B cell (primary cell): ENCODE results near the gene PXMP4. TPM values are rescaled to one million over a fixed set of nuclear protein-coding genes. Genes with fewer than 3 reads are reported as not detected.

Source experiments
- ATAC-seq: fragments of 200-7000 bp; cut with Tn5 transposase; one replicate; pipeline ENCODE4 v1.10.0; 2021; ENCODE audit warnings: low read depth, mild to moderate bottlenecking, moderate number of reproducible peaks, moderate library complexity
- CTCF ChIA-PET: fragments of 350-600 bp; sonication (Branson Sonifier 250); formaldehyde crosslinking; loops from one replicate; lab custom pipeline; 2021; ENCODE audit warnings: antibody characterized with exemption, inconsistent platforms; lab: Charles Lee
- POLR2A ChIA-PET: fragments of 350-600 bp; sonication (Branson Sonifier 250); formaldehyde crosslinking; loops from one replicate; lab custom pipeline; 2021; ENCODE audit warnings: antibody characterized with exemption; lab: Charles Lee
- DNase-seq: peaks from one replicate; pipeline ENCODE4 v3.0.0; 2013
- H2AFZ ChIP-seq: 2 replicates; pipeline ENCODE4 v1.6.1; 2012; ENCODE audit warnings: mild to moderate bottlenecking, low read depth, low read length; ENCODE audit not compliant: insufficient read depth, poor library complexity, severe bottlenecking
- H3K27ac ChIP-seq, 2 donors: 1 replicate in 1 of 2; 2 replicates in 1 of 2; pipeline ENCODE4 v1.5.1; 2012 to 2013; ENCODE audit warnings: low read length in 2 of 2, mild to moderate bottlenecking in 2 of 2, moderate library complexity in 1 of 2
- H3K27me3 ChIP-seq, 4 experiments: fragments of 200-600 bp in 1 of 4; sonication (generic) in 1 of 4; replicated peaks in 1 of 4; 1 replicate in 2 of 4; 2 replicates in 2 of 4; pipeline versions ENCODE4 v1.6.1 to v1.7.0; 2013 to 2016; ENCODE audit warnings: low read length in 3 of 4, mild to moderate bottlenecking in 2 of 4, mixed read lengths in 1 of 4, moderate library complexity in 1 of 4; ENCODE audit not compliant: insufficient read depth in 4 of 4, control insufficient read depth in 3 of 4; ENCODE audit errors: control extremely low read depth in 1 of 4
- H3K36me3 ChIP-seq, 2 experiments: replicated peaks in 1 of 2; 1 replicate in 1 of 2; 2 replicates in 1 of 2; pipeline versions ENCODE4 v1.6.1 to v1.7.1; 2013; ENCODE audit warnings: low read length in 1 of 2; ENCODE audit not compliant: insufficient read depth in 2 of 2, control insufficient read depth in 1 of 2; ENCODE audit errors: control extremely low read depth in 1 of 2, extremely low read depth in 1 of 2
- H3K4me1 ChIP-seq, 2 donors: fragments of 200-600 bp in 1 of 2; sonication (generic) in 1 of 2; 1 replicate in 1 of 2; 2 replicates in 1 of 2; pipeline versions ENCODE4 v1.5.1 to v1.6.1; 2013 to 2017; ENCODE audit warnings: low read length in 2 of 2; ENCODE audit not compliant: control insufficient read depth in 2 of 2, insufficient read depth in 2 of 2
- H3K4me2 ChIP-seq: replicated peaks from 2 replicates; pipeline ENCODE3; 2012; ENCODE audit warnings: mild to moderate bottlenecking, low read depth, low read length; ENCODE audit not compliant: poor library complexity, severe bottlenecking
- H3K4me3 ChIP-seq, 5 experiments: fragments of 200-600 bp in 1 of 5; sonication (generic) in 1 of 5; 1 replicate in 3 of 5; 2 replicates in 2 of 5; pipeline versions ENCODE4 v1.5.1 to v1.7.0; 2011 to 2016; ENCODE audit warnings: low read length in 4 of 5, mild to moderate bottlenecking in 4 of 5, low read depth in 2 of 5, control low read depth in 1 of 5, moderate library complexity in 1 of 5; ENCODE audit not compliant: insufficient read depth in 1 of 5; ENCODE audit errors: control extremely low read depth in 1 of 5, extremely low read depth in 1 of 5
- H3K79me2 ChIP-seq: fragments of 200-600 bp; sonication (generic); one replicate; pipeline ENCODE4 v1.6.0; 2016; ENCODE audit warnings: low read length; ENCODE audit not compliant: control insufficient read depth, insufficient read depth
- H3K9ac ChIP-seq: fragments of 200-600 bp; sonication (generic); 2 replicates; pipeline ENCODE4 v1.6.1; 2017; ENCODE audit warnings: mild to moderate bottlenecking, low read length, moderate library complexity
- H3K9me3 ChIP-seq, 3 donors: one replicate each; pipeline versions ENCODE4 v1.6.1 to v1.7.1; 2013; ENCODE audit warnings: low read length in 2 of 3; ENCODE audit not compliant: control insufficient read depth in 2 of 3, insufficient read depth in 1 of 3; ENCODE audit errors: control extremely low read depth in 1 of 3
- H4K20me1 ChIP-seq: 2 replicates; pipeline ENCODE4 v1.6.0; 2012; ENCODE audit warnings: mild to moderate bottlenecking, low read length; ENCODE audit not compliant: insufficient read depth, control insufficient read depth, poor library complexity, severe bottlenecking
- H3K27ac Mint-ChIP-seq: one replicate; pipeline ENCODE4 v1.8.0; 2021; ENCODE audit warnings: mixed read lengths
- H3K27me3 Mint-ChIP-seq: one replicate; pipeline ENCODE4 v1.8.0; 2021; ENCODE audit warnings: mixed read lengths
- H3K4me1 Mint-ChIP-seq: one replicate; pipeline ENCODE4 v1.8.0; 2021; ENCODE audit warnings: mixed read lengths
- H3K4me3 Mint-ChIP-seq: one replicate; pipeline ENCODE4 v1.8.0; 2021; ENCODE audit warnings: mixed read lengths
- H3K9me3 Mint-ChIP-seq: one replicate; pipeline ENCODE4 v1.8.0; 2022; ENCODE audit warnings: mixed read lengths; ENCODE audit not compliant: insufficient read depth
- CTCF ChIP-seq: fragments of 200-600 bp; IDR thresholded peaks from one replicate; pipeline ENCODE4 v1.8.0; 2022; ENCODE audit warnings: antibody characterized with exemption, mild to moderate bottlenecking
- EZH2 ChIP-seq: IDR thresholded peaks from 2 replicates; pipeline ENCODE4 v1.6.1; 2012; ENCODE audit warnings: borderline replicate concordance, low read depth, mild to moderate bottlenecking, moderate library complexity, low read length; ENCODE audit not compliant: insufficient read depth, poor library complexity, severe bottlenecking
- WGBS: methylation state at CpG from one replicate; pipeline ENCODE4 v1.1.5; 2013; ENCODE audit warnings: missing lambda C conversion rate; ENCODE audit not compliant: insufficient coverage; 5-methylcytosine and 5-hydroxymethylcytosine counted together
- intact Hi-C: fragments of 100-400 bp; cut with micrococcal nuclease; formaldehyde crosslinking; loops from one replicate; pipeline ENCODE4 v1.10.0; 2022
- polyA plus RNA-seq: library from polyadenylated mRNA; depleted of rRNA; stranded (reverse); fragments of >200 nt; gene quantifications from 2 replicates; pipeline ENCODE4 v1.2.3, GENCODE V29; 2012
- total RNA-seq, 2 donors: library from RNA; stranded (reverse); fragments of 120-200 nt in 1 of 2; gene quantifications; 1 replicate in 1 of 2; 2 replicates in 1 of 2; pipeline versions ENCODE4 v1.2.3 to v1.2.4, GENCODE V29; 2013 to 2022

Gene PXMP4
- total and polyA plus RNA-seq, 2 donors (not counting 1 experiment from before 2014, with no cell fraction given) = 5.0 to 6.6 TPM

- WGBS = 12% methylated on average over 55 of the region's 55 CpGs
- H3K9ac ChIP-seq = peak overlapping the region; percentile 67
- ChIA-PET CTCF (interaction anchor here (0.6 to 6.1 kb wide), 41 partner anchors 7 to 375 kb away, joined by 3 to 61 read pairs (median 5); partner anchors contain the start of genes CBFA2T2, CDK5RAP1, PXMP4 and SNTA1), POLR2A (interaction anchor here (0.6 to 2.4 kb wide), 9 partner anchors 12 to 326 kb away, joined by 3 to 12 read pairs (median 6); partner anchors contain the start of genes CDK5RAP1, PXMP4, RALY and SNTA1)
- Mint-ChIP-seq H3K4me1 (peaks cover 36% of the 10 kb centered on the region), H3K4me3 (peak overlapping the region; percentile 98), H3K27me3 (no peaks in the 10 kb centered on the region), H3K9me3 (no peaks in the 10 kb centered on the region), H3K27ac (peak overlapping the region; percentile 96)
- H3K4me1 ChIP-seq = peaks cover 18 to 44% of the 10 kb centered on the region in 2 donors
- DNase-seq (peak; percentile 74), ATAC-seq (peak; percentile 9)
- no peaks in the 10 kb centered on the region for H3K36me3 ChIP-seq
- TF ChIP-seq CTCF = no peak
- no peak for TF ChIP-seq EZH2
- peak overlapping the region; percentile 13 to 79 (median 68) for H3K4me3 ChIP-seq
- peaks cover 6% of the 10 kb centered on the region for H3K79me2 ChIP-seq
- peak overlapping the region; percentile 82 for H2AFZ ChIP-seq
- peak overlapping the region in 1 of 2 donors; percentile 55 for H3K27ac ChIP-seq
- H3K4me2 ChIP-seq = peak overlapping the region; percentile 98
- no peaks in the 10 kb centered on the region for H4K20me1 ChIP-seq
- H3K27me3 ChIP-seq = no peaks in the 10 kb centered on the region
- intact Hi-C loops = loop anchor here (2.0 to 5.0 kb wide), 4 partner anchors 110 to 400 kb away; partner anchors contain the start of genes CDK5RAP1 and RALY
- H3K9me3 ChIP-seq = no peaks in the 10 kb centered on the region
Measured at GRCh38 chr20:33667245-33667675, 52.9 kb downstream of the PXMP4 start.
